ENCODE measurements around the gene ADAMTSL1. TPM values are rescaled to one million over a fixed set of nuclear protein-coding genes. Genes with fewer than 3 reads are reported as not detected.

The ADAMTSL1 gene
- total RNA-seq, 1 experiment from 2014 or later, result not detected

- ATAC-seq (no peak), DNase-seq (ENCODE audit: low read depth, low spot score) (no peak)
- intact Hi-C loops (cut with micrococcal nuclease; ENCODE audit: unreplicated experiment), result no loop called here
- Histone ChIP-seq H3K9me3 (ENCODE audit: control insufficient read depth, insufficient read depth, low read depth, low read length) (no peaks in the 10 kb centered on the region), H3K36me3 (ENCODE audit: control insufficient read depth, insufficient read depth, low read length) (no peaks in the 10 kb centered on the region), H3K4me3 (ENCODE audit: low read depth in 2 of 2, low read length in 2 of 2) (no peak overlapping the region), H3K27me3 (ENCODE audit: control insufficient read depth, insufficient read depth, low read length) (no peaks in the 10 kb centered on the region), H3K4me1 (ENCODE audit: control insufficient read depth, insufficient read depth, low read length) (no peaks in the 10 kb centered on the region), H3K27ac (ENCODE audit: low read length) (no peak overlapping the region)
- no TSS peak for BruUV-seq (replicated peaks)
- in situ Hi-C loops (cut with HindIII; ENCODE audit: low pct_unique_long_range_greater_than_20kb, low sequenced_read_pairs), result no loop called here
- ChIA-PET CTCF (no interaction called here), POLR2A (no interaction called here)
- TF ChIP-seq POLR2AphosphoS5 (IDR thresholded peaks at IDR 0.05; ENCODE audit: low read depth, low read length), result no peak
- no peak for TF ChIP-seq SIN3A (IDR thresholded peaks at IDR 0.05; ENCODE audit: borderline replicate concordance, insufficient read depth, low read depth, low read length)
These were observed 106.2 kb downstream of the ADAMTSL1 start for GRCh38 chr9:18580151-18580550.

- Histone ChIP-seq H3K4me3 (ENCODE audit: low read depth in 2 of 2, low read length in 2 of 2) (no peak overlapping the region), H3K27ac (ENCODE audit: low read length) (no peak overlapping the region), H3K4me1 (ENCODE audit: control insufficient read depth, insufficient read depth, low read length) (no peaks in the 10 kb centered on the region), H3K9me3 (ENCODE audit: control insufficient read depth, insufficient read depth, low read depth, low read length) (no peaks in the 10 kb centered on the region), H3K27me3 (ENCODE audit: control insufficient read depth, insufficient read depth, low read length) (no peaks in the 10 kb centered on the region), H3K36me3 (ENCODE audit: control insufficient read depth, insufficient read depth, low read length) (no peaks in the 10 kb centered on the region)
- BruUV-seq (replicated peaks), result no TSS peak
- ATAC-seq, result no peak
- ChIA-PET CTCF (no interaction called here), POLR2A (no interaction called here)
- in situ Hi-C loops (cut with HindIII; ENCODE audit: low pct_unique_long_range_greater_than_20kb, low sequenced_read_pairs) (no loop called here), intact Hi-C loops (cut with micrococcal nuclease; ENCODE audit: unreplicated experiment) (no loop called here)
- DNase-seq (ENCODE audit: low read depth, low spot score), result no peak
- TF ChIP-seq SIN3A (IDR thresholded peaks at IDR 0.05; ENCODE audit: borderline replicate concordance, insufficient read depth, low read depth, low read length) (no peak), TCF7L2 (IDR thresholded peaks at IDR 0.05; ENCODE audit: low read depth, low read length) (no peak), CTCF (IDR thresholded peaks at IDR 0.05) (no peak), REST (IDR thresholded peaks at IDR 0.05; ENCODE audit: insufficient read depth in 1 of 2, low read depth in 2 of 2, low read length in 1 of 2) (no peak), POLR2AphosphoS5 (IDR thresholded peaks at IDR 0.05; ENCODE audit: low read depth, low read length) (no peak)
These were observed 112.0 kb downstream of the ADAMTSL1 start for GRCh38 chr9:18585996-18586395.

- no peaks in the 10 kb centered on the region for H3K36me3 ChIP-seq (ENCODE audit: control insufficient read depth, insufficient read depth, low read length)
- no peaks in the 10 kb centered on the region for H3K9me3 ChIP-seq (ENCODE audit: control insufficient read depth, insufficient read depth, low read depth, low read length)
- intact Hi-C loops (cut with micrococcal nuclease; ENCODE audit: unreplicated experiment) (no loop called here), in situ Hi-C loops (cut with HindIII; ENCODE audit: low pct_unique_long_range_greater_than_20kb, low sequenced_read_pairs) (no loop called here)
- H3K4me3 ChIP-seq (ENCODE audit: low read depth in 2 of 2, low read length in 2 of 2), result no peak overlapping the region
- no peak for DNase-seq (ENCODE audit: low read depth, low spot score)
- no peaks in the 10 kb centered on the region for H3K4me1 ChIP-seq (ENCODE audit: control insufficient read depth, insufficient read depth, low read length)
- ChIA-PET POLR2A (no interaction called here), CTCF (no interaction called here)
- no peak for ATAC-seq
- BruUV-seq (replicated peaks), result no TSS peak
- H3K27me3 ChIP-seq (ENCODE audit: control insufficient read depth, insufficient read depth, low read length), result no peaks in the 10 kb centered on the region
- H3K27ac ChIP-seq (ENCODE audit: low read length), result no peak overlapping the region
- no peak for TF ChIP-seq SIN3A (IDR thresholded peaks at IDR 0.05; ENCODE audit: borderline replicate concordance, insufficient read depth, low read depth, low read length)
- no peak for TF ChIP-seq TCF7L2 (IDR thresholded peaks at IDR 0.05; ENCODE audit: low read depth, low read length)
- no peak for TF ChIP-seq REST (IDR thresholded peaks at IDR 0.05; ENCODE audit: insufficient read depth in 1 of 2, low read depth in 2 of 2, low read length in 1 of 2)
- TF ChIP-seq POLR2AphosphoS5 (IDR thresholded peaks at IDR 0.05; ENCODE audit: low read depth, low read length), result no peak
- TF ChIP-seq CTCF (IDR thresholded peaks at IDR 0.05), result no peak
These were observed 114.0 kb downstream of the ADAMTSL1 start for GRCh38 chr9:18588002-18588401.

Measured in Panc1 (cell line).